ENCODE data around the gene DAP3. TPM values are rescaled to one million over a fixed set of nuclear protein-coding genes. Genes with fewer than 3 reads are reported as not detected.

Gene DAP3
- total and polyA plus RNA-seq, 10 of the 15 experiments (the other 5 are each of a cell fraction or from before 2014, with no cell fraction given) = 60.0 to 223 (median 138) TPM

- no peak for TF ChIP-seq SMAD1 (IDR thresholded peaks at IDR 0.05; ENCODE audit: low read depth, partially characterized antibody)
Measured at GRCh38 chr1:155688324-155689080, 389 bp upstream of the DAP3 start, which contains the start of gene YY1AP1 (continued).

DNA sequence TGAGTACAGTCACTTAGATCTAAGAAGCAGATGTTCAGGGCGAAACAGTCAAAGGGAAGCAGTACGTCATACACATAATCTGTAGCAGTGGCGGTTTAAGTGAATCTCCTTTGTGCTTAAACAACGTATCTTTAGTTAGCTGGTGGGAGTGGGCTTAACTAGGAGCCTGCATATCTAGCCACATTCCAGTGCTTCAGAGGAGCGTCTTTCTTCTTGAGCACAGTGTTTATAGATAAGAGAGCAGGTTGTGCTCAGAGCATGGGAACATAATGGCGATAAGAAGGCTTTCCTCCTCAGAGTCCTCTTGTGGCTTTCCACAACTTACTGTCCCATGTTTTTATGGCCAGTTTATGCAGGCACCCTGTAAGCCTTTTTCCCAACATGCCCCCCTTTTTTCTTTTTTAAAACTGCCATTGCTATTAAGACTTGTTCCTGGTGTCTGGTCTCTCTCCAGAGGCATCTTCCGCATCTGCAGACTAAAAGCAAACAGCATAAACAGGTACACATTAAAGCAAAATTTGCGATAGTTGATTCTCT lies 3.2 kb downstream of the DAP3 start:
- DNase-seq (ENCODE audit: low read depth, low spot score) = no peak
- no peaks in the 10 kb centered on the region for H3K27me3 ChIP-seq (replicated peaks in 1 of 2; ENCODE audit: control insufficient read depth in 2 of 2, insufficient read depth in 2 of 2, low read length in 1 of 2)
- SMC1A ChIA-PET (ENCODE audit: uncharacterized antibody, unreplicated experiment) = no interaction called here
- no peak overlapping the region for H3K4me3 ChIP-seq
- H4K20me1 ChIP-seq (ENCODE audit: control insufficient read depth, insufficient read depth) = no peaks in the 10 kb centered on the region
- RAD21 ChIA-PET (ENCODE audit: unreplicated experiment) = no interaction called here
- POLR2A ChIA-PET = interaction anchor here (0.6 kb wide), 1 partner anchor 211 kb away, joined by 4 read pairs; no protein-coding TSS in a partner anchor
- H3K36me3 ChIP-seq (ENCODE audit: control insufficient read depth in 2 of 2, insufficient read depth in 2 of 2, low read length in 1 of 2) = peaks cover 0 to 8% of the 10 kb centered on the region in 2 experiments; a peak in 2 of 4 replicates
- H3K4me1 ChIP-seq (ENCODE audit: control insufficient read depth, insufficient read depth, low read length) = no peaks in the 10 kb centered on the region
- in situ Hi-C loops (cut with MboI) (no loop called here), intact Hi-C loops (cut with micrococcal nuclease; ENCODE audit: unreplicated experiment) (no loop called here)
- no peak overlapping the region for H2AFZ ChIP-seq (ENCODE audit: control insufficient read depth, low read depth, low read length)
- peaks cover 4% of the 10 kb centered on the region; the same call in 1 of the 3 replicates for H3K9me3 ChIP-seq (replicated peaks; ENCODE audit: control insufficient read depth, insufficient read depth, low read length)
- no peak for ATAC-seq
- no peak overlapping the region for H3K27ac ChIP-seq (ENCODE audit: control insufficient read depth, insufficient read depth)
- no peak overlapping the region for H3K4me2 ChIP-seq (ENCODE audit: control insufficient read depth, insufficient read depth)
- H3K9ac ChIP-seq (ENCODE audit: control insufficient read depth, insufficient read depth, low read length) = no peak overlapping the region
- BruUV-seq (replicated peaks) = no TSS peak
- CTCF ChIA-PET = interaction anchor here (0.8 kb wide), 1 partner anchor 37 kb away, joined by 3 read pairs; no protein-coding TSS in a partner anchor
- WGBS (ENCODE audit: insufficient coverage, insufficient replicate concordance, low lambda C conversion rate, missing lambda C conversion rate) = over 99% methylated on average over 8 of the region's 8 CpGs
- FAIRE-seq = no peak
- H3K79me2 ChIP-seq (ENCODE audit: control insufficient read depth, insufficient read depth, low read length) = peaks cover 87% of the 10 kb centered on the region
- no peak for TF ChIP-seq ASH2L (IDR thresholded peaks at IDR 0.05; ENCODE audit: borderline replicate concordance, low read depth)
- no peak for TF ChIP-seq FOXK2 (IDR thresholded peaks at IDR 0.05)
- TF ChIP-seq BHLHE40 (IDR thresholded peaks at IDR 0.05; ENCODE audit: borderline replicate concordance in 1 of 2, low read depth in 2 of 2, low read length in 1 of 2) = no peak
- TF ChIP-seq YY1 (IDR thresholded peaks at IDR 0.05; ENCODE audit: low read depth, low read length) = no peak
- no peak for TF ChIP-seq MYC (IDR thresholded peaks at IDR 0.05; ENCODE audit: insufficient read depth, insufficient read length, insufficient replicate concordance, low read length, severe bottlenecking)
- TF ChIP-seq SMARCA5 (IDR thresholded peaks at IDR 0.05) = no peak
- no peak for TF ChIP-seq IRF3 (IDR thresholded peaks at IDR 0.05)
- no peak for TF ChIP-seq FOXM1 (IDR thresholded peaks at IDR 0.05; ENCODE audit: low read depth, low read length)
- TF ChIP-seq ZBTB11 (CRISPR knock-in tag; IDR thresholded peaks at IDR 0.05) = no peak
- TF ChIP-seq ZBTB4 (CRISPR knock-in tag; IDR thresholded peaks at IDR 0.05) = no peak
- no peak for TF ChIP-seq KLF5 (IDR thresholded peaks at IDR 0.05; ENCODE audit: partially characterized antibody)

Measured in GM12878 (cell line).